ENCODE results near the gene CD9.
"Not testable (repeated sequence)": the region's sequence is repeated elsewhere in the genome, so short reads cannot be mapped to it uniquely, and the experiment has no call there.

Gene CD9

DNA sequence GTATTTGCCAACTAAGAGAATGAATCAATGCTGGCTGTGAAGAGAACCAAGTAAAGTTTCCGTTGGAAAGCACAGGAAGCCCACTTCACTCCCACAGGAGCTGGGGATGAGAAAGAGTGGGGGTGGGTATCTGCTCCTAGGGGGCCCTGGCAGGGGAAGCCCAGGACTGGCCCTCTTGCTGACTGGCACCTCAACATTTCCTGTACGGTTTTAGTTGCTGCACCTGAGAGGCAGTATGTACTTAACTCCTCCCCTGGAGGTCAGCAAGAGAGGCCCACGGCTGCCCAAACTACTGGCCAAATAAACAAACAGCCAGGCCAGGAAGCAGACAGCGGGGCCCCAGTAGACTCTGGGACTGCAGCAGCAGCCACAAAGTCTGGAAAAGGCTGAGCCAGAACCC is 41.9 kb upstream of the CD9 start (continued):
- TF ChIP-seq CSDC2 (CRISPR knock-in tag; IDR thresholded peaks at IDR 0.05) (no peak), ZFP30 (CRISPR knock-in tag; IDR thresholded peaks at IDR 0.05) (no peak), TCF4 (CRISPR knock-in tag; IDR thresholded peaks at IDR 0.05; ENCODE audit: borderline replicate concordance) (no peak), ESRRG (CRISPR knock-in tag; IDR thresholded peaks at IDR 0.05) (no peak), ZC3H10 (CRISPR knock-in tag; IDR thresholded peaks at IDR 0.05) (no peak)
- TF ChIP-seq, protein P1, sequence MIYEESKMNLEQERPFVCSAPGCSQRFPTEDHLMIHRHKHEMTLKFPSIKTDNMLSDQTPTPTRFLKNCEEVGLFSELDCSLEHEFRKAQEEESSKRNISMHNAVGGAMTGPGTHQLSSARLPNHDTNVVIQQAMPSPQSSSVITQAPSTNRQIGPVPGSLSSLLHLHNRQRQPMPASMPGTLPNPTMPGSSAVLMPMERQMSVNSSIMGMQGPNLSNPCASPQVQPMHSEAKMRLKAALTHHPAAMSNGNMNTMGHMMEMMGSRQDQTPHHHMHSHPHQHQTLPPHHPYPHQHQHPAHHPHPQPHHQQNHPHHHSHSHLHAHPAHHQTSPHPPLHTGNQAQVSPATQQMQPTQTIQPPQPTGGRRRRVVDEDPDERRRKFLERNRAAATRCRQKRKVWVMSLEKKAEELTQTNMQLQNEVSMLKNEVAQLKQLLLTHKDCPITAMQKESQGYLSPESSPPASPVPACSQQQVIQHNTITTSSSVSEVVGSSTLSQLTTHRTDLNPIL (CRISPR knock-in tag; IDR thresholded peaks at IDR 0.05; ENCODE audit: low read depth), result no peak

DNA sequence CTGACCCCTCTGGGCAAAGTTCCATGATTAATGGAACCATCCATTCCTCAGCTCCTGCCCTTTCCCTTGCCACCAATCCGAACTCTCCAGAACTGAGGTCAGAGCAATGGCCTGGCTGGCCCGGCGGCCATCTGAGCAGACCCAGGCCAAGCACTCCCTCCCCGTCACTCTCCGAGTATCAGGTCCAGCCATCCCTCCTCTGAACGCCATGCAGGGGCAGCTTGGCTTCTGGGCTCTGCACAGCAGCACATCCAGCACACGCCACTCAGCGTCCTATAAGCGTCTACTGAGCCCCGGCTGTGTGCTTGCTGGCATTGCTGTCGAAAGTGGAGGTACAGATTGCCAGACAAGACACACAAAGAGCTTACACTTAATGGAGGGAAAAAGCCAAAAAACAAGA is 41.5 kb upstream of the CD9 start:
- ATAC-seq, result no peak

DNA sequence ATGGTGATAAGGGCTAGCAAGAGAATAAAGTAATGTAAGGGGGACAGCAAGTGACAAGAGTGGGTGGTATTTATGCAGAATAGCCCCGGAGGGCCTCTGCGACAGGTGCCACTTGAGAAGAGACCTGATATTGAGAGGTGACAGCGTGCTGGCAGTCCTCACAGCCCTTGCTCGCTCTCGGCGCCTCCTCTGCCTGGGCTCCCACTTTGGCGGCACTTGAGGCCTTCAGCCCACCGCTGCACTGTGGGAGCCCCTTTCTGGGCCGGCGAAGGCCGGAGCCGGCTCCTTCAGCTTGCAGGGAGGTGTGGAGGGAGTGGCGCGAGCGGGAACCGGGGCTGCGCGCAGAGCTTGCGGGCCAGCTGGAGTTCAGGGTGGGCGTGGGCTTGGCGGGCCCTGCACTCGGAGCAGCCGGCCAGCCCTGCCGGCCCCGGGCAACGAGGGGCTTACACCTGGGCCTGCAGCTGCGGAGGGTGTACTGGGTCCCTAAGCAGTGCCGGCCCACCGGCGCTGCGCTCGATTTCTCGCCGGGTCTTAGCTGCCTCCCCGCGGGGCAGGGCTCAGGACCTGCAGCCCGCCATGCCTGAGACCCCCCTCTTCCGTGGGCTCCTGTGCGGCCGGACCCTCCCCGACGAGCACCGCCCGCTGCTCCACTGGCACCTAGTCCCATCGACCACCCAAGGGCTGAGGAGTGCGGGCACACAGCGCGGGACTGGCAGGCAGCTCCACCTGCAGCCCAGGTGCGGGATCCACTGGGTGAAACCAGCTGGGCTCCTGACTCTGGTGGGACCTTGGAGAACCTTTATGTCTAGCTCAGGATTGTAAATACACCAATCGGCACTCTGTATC is 40.8 kb upstream of the CD9 start:
- ATAC-seq, result not testable (repeated sequence)

More for the DNA sequence above, 41.5 kb upstream of the CD9 start:
- no peak for TF ChIP-seq ARNTL (CRISPR knock-in tag; IDR thresholded peaks at IDR 0.05; ENCODE audit: borderline replicate concordance, low read depth)
- no peak for TF ChIP-seq SNAI2 (CRISPR knock-in tag; IDR thresholded peaks at IDR 0.05)

DNA sequence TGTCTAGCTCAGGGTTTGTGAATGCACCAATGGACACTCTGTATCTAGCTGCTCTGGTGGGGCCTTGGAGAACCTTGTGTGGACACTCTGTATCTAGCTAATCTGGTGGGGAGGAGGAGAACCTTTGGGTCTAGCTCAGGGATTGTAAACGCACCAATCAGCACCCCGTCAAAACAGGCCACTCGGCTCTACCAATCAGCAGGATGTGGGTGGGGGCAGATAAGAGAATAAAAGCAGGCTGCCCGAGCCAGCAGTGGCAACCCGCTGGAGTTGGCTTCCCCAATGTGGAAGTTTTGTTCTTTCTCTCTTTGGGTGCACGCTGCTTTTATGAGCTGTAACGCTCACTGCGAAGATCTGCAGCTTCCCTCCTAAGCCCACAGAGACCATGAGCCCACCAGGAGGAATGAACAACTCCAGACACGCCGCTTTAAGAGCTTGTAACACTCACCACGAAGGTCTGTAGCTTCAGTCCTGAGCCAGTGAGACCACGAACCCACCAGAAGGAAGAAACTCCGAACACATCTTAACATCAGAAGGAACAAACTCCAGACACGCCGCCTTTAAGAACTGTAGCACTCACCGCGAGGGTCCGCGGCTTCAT is 40.1 kb upstream of the CD9 start:
- ATAC-seq, result not testable (repeated sequence)

DNA sequence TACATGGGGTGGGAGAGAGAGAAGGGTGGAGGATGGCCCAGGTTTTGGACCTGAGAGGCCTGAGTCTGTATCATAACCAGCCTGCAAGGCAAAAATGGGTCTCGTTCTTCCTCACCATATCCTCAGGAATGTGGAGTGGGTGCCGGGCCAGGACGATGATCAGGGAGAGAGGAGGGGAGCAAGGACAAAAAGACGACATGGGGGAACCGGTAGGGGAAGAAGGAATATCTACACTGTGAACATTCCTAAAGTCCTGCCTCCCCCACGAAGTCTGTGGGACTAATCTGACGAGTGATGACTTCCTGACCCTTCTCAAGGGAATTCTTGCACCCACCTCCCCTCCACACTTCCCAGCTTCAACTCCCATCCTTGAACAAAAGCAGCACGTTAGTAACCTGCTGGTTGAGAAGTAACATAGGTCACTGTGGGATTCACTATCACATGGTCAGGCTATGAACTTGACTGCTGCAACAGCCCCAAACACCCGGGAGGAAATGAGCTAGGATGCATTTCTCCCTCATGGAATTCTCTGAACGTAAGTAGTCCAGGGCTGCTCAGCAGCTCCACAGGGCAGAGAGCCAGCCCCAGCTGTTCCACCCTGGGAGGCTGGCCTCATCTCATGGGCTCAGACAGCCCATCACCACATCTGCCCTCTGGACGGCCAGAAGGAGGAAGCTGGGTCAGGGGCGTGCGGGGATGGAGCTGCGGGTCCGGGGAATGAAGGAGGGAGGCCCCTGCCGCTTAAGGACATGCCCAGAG is 38.9 kb upstream of the CD9 start:
- TF ChIP-seq OSR1 (CRISPR knock-in tag; IDR thresholded peaks at IDR 0.05) (no peak), ZNF565 (CRISPR knock-in tag; conservative IDR thresholded peaks at IDR 0.05; ENCODE audit: low read depth) (no peak), ARNTL (CRISPR knock-in tag; IDR thresholded peaks at IDR 0.05; ENCODE audit: borderline replicate concordance, low read depth) (no peak), GLIS3 (CRISPR knock-in tag; IDR thresholded peaks at IDR 0.05) (no peak), ZFP3 (CRISPR knock-in tag; IDR thresholded peaks at IDR 0.05) (no peak), ZNF70 (CRISPR knock-in tag; IDR thresholded peaks at IDR 0.05) (no peak)
- TF ChIP-seq, protein P2, sequence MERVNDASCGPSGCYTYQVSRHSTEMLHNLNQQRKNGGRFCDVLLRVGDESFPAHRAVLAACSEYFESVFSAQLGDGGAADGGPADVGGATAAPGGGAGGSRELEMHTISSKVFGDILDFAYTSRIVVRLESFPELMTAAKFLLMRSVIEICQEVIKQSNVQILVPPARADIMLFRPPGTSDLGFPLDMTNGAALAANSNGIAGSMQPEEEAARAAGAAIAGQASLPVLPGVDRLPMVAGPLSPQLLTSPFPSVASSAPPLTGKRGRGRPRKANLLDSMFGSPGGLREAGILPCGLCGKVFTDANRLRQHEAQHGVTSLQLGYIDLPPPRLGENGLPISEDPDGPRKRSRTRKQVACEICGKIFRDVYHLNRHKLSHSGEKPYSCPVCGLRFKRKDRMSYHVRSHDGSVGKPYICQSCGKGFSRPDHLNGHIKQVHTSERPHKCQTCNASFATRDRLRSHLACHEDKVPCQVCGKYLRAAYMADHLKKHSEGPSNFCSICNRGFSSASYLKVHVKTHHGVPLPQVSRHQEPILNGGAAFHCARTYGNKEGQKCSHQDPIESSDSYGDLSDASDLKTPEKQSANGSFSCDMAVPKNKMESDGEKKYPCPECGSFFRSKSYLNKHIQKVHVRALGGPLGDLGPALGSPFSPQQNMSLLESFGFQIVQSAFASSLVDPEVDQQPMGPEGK (CRISPR knock-in tag; IDR thresholded peaks at IDR 0.05; ENCODE audit: borderline replicate concordance), result no peak
- TF ChIP-seq, protein P3, sequence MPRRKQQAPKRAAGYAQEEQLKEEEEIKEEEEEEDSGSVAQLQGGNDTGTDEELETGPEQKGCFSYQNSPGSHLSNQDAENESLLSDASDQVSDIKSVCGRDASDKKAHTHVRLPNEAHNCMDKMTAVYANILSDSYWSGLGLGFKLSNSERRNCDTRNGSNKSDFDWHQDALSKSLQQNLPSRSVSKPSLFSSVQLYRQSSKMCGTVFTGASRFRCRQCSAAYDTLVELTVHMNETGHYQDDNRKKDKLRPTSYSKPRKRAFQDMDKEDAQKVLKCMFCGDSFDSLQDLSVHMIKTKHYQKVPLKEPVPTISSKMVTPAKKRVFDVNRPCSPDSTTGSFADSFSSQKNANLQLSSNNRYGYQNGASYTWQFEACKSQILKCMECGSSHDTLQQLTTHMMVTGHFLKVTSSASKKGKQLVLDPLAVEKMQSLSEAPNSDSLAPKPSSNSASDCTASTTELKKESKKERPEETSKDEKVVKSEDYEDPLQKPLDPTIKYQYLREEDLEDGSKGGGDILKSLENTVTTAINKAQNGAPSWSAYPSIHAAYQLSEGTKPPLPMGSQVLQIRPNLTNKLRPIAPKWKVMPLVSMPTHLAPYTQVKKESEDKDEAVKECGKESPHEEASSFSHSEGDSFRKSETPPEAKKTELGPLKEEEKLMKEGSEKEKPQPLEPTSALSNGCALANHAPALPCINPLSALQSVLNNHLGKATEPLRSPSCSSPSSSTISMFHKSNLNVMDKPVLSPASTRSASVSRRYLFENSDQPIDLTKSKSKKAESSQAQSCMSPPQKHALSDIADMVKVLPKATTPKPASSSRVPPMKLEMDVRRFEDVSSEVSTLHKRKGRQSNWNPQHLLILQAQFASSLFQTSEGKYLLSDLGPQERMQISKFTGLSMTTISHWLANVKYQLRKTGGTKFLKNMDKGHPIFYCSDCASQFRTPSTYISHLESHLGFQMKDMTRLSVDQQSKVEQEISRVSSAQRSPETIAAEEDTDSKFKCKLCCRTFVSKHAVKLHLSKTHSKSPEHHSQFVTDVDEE (CRISPR knock-in tag; IDR thresholded peaks at IDR 0.05), result no peak
- ATAC-seq, result no peak

DNA sequence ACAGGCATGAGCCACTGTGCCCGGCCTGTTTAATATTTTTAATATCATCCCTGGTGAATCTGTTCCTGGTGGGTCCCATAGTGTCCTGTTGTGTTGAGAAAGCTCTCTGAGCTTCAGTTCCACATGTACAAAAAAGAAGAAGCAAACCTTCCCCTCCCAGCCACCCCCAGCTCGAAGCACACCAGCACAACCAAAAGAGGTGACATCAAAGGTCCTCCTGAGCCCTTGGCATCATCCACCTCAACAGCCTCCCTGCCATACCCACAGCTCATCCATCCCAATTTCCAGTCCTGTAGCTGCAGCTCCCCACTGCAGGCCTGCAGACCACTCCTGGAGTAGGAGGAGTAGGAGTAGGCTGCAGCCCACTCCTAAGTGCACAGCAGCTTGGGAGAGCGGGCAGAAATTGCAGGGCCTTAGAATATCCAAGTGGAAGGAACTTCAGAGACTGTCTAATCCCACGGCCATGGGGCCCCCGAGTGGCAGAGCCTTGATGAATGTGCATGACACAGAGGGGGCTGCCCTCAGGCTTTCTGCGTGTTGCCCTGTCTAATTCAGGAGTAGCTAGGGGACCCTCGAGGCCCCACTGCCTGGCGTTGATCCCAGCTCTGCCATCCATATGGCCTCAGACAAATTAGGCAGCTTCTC is 36.7 kb upstream of the CD9 start:
- no peak for TF ChIP-seq TOX (CRISPR knock-in tag; IDR thresholded peaks at IDR 0.05; ENCODE audit: borderline replicate concordance)
- no peak for TF ChIP-seq RARB (CRISPR knock-in tag; IDR thresholded peaks at IDR 0.05)
- no peak for TF ChIP-seq ESRRG (CRISPR knock-in tag; IDR thresholded peaks at IDR 0.05)
- TF ChIP-seq GLIS3 (CRISPR knock-in tag; IDR thresholded peaks at IDR 0.05), result no peak
- no peak for ATAC-seq

Data from SK-N-SH treated with all-trans-retinoic acid at 6 μM for 48 hours (cell line).